Right ventricle myocardium inferior (tissue), 1 donor: ENCODE results near the gene PLXNB1. TPM values are rescaled to one million over a fixed set of nuclear protein-coding genes. Genes with fewer than 3 reads are reported as not detected.
A peak's percentile ranks its signal among the peaks of the same experiment; 100 is the strongest.

Experiments used
- ATAC-seq: fragments of 200-7000 bp; cut with Tn5 transposase; one replicate; pipeline ENCODE4 v1.9.1; 2020; ENCODE audit warnings: mild to moderate bottlenecking, moderate library complexity
- DNase-seq: peaks from one replicate; pipeline ENCODE4 v3.0.0; 2021; ENCODE audit errors: missing footprints
- intact Hi-C: fragments of 100-400 bp; cut with DNase I; formaldehyde crosslinking; loops from one replicate; pipeline ENCODE4 v1.11.0; 2022
- total RNA-seq: library from RNA; stranded (reverse); fragmentation: NEBNext Ultra II Directional; extraction: Animal tissue kit (Norgen Biotek cat#: 25700); gene quantifications from one replicate; pipeline ENCODE4 v1.2.1, GENCODE V29; 2021
- donor health status: DM: no; HTN: yes; CAD: no; lungs with severe emphysema.

Gene PLXNB1
- total RNA-seq, 1 donor from 2014 or later = 45.4 TPM

- intact Hi-C loops = loop anchor here (2.0 kb wide), 1 partner anchor 243 kb away; no protein-coding TSS in a partner anchor
- no peak for ATAC-seq
- no peak for DNase-seq
Observed at GRCh38 chr3:48437812-48438211, 7.9 kb upstream of the PLXNB1 start.

- DNase-seq (no peak), ATAC-seq (no peak)
- intact Hi-C loops = loop anchor here (1.0 to 2.0 kb wide), 3 partner anchors 36 to 242 kb away; no protein-coding TSS in a partner anchor
Observed at GRCh38 chr3:48436855-48437254, 7.0 kb upstream of the PLXNB1 start.

GRCh38 chr3:48436477-48436787 is 6.5 kb upstream of the PLXNB1 start:
- DNase-seq (no peak), ATAC-seq (no peak)
- intact Hi-C loops = loop anchor here (1.0 to 2.0 kb wide), 3 partner anchors 35 to 242 kb away; no protein-coding TSS in a partner anchor

- peak; percentile 90 for DNase-seq
- intact Hi-C loops = loop anchor here (1.0 to 2.0 kb wide), 3 partner anchors 35 to 241 kb away; no protein-coding TSS in a partner anchor
- ATAC-seq = peak; percentile 55
Observed at GRCh38 chr3:48435774-48436476, 6.0 kb upstream of the PLXNB1 start.

GRCh38 chr3:48435223-48435595 is 5.3 kb upstream of the PLXNB1 start:
- DNase-seq = no peak
- intact Hi-C loops = no loop called here
- ATAC-seq = no peak

- DNase-seq (no peak), ATAC-seq (no peak)
- intact Hi-C loops = no loop called here
Observed at GRCh38 chr3:48434591-48435222, 4.8 kb upstream of the PLXNB1 start.

GRCh38 chr3:48433472-48434118 is 3.7 kb upstream of the PLXNB1 start:
- intact Hi-C loops = no loop called here
- ATAC-seq (no peak), DNase-seq (no peak)

GRCh38 chr3:48432411-48433371 is 2.8 kb upstream of the PLXNB1 start:
- no peak for ATAC-seq
- no peak for DNase-seq
- intact Hi-C loops = no loop called here

- no peak for ATAC-seq
- intact Hi-C loops = no loop called here
- no peak for DNase-seq
Observed at GRCh38 chr3:48431224-48432029, 1.5 kb upstream of the PLXNB1 start.

- intact Hi-C loops = no loop called here
- DNase-seq (no peak), ATAC-seq (no peak)
Observed at GRCh38 chr3:48430708-48431101, 819 bp upstream of the PLXNB1 start.

- ATAC-seq (peak; percentile 23), DNase-seq (peak; percentile 83)
- intact Hi-C loops = no loop called here
Observed at GRCh38 chr3:48429317-48429959, 448 bp downstream of the PLXNB1 start.

GRCh38 chr3:48428572-48429316 is 1.1 kb downstream of the PLXNB1 start:
- intact Hi-C loops = no loop called here
- ATAC-seq (peak; percentile 0), DNase-seq (no peak)

- DNase-seq (no peak), ATAC-seq (no peak)
- intact Hi-C loops = no loop called here
Observed at GRCh38 chr3:48428088-48428571, 1.8 kb downstream of the PLXNB1 start.

- no peak for ATAC-seq
- intact Hi-C loops = no loop called here
- no peak for DNase-seq
Observed at GRCh38 chr3:48427630-48427962, 2.3 kb downstream of the PLXNB1 start.

GRCh38 chr3:48426944-48427629 is 2.8 kb downstream of the PLXNB1 start:
- intact Hi-C loops = no loop called here
- DNase-seq (no peak), ATAC-seq (no peak)

GRCh38 chr3:48426401-48426909 is 3.4 kb downstream of the PLXNB1 start:
- ATAC-seq = peak; percentile 73
- intact Hi-C loops = no loop called here
- no peak for DNase-seq
